Thymus (tissue), 11 donors: ENCODE data around the gene CNGB1. TPM values are rescaled to one million over a fixed set of nuclear protein-coding genes. Genes with fewer than 3 reads are reported as not detected.

Source experiments
- DNase-seq, 9 donors: peaks; one replicate each; pipeline ENCODE4 v3.0.0-alpha.2; 2013; ENCODE audit warnings: low spot score in 9 of 9, low read depth in 6 of 9, missing footprints in 1 of 9
- H3K27ac ChIP-seq, 2 donors: one replicate each; pipeline ENCODE4 v1.5.1; 2013; ENCODE audit warnings: control low read depth in 1 of 2, low read depth in 1 of 2, low read length in 1 of 2, mild to moderate bottlenecking in 1 of 2, moderate library complexity in 1 of 2
- H3K27me3 ChIP-seq, 2 donors: one replicate each; pipeline ENCODE4 v1.5.1; 2013; ENCODE audit warnings: low read length in 1 of 2; ENCODE audit not compliant: control insufficient read depth in 2 of 2, insufficient read depth in 1 of 2
- H3K36me3 ChIP-seq, 2 donors: one replicate each; pipeline ENCODE4 v1.5.1; 2013; ENCODE audit warnings: low read length in 1 of 2, mild to moderate bottlenecking in 1 of 2, moderate library complexity in 1 of 2; ENCODE audit not compliant: control insufficient read depth in 2 of 2, insufficient read depth in 2 of 2
- H3K4me1 ChIP-seq, 2 donors: one replicate each; pipeline ENCODE4 v1.5.1; 2013; ENCODE audit warnings: low read length in 2 of 2; ENCODE audit not compliant: control insufficient read depth in 2 of 2, insufficient read depth in 2 of 2
- H3K4me3 ChIP-seq, 2 donors: one replicate each; pipeline ENCODE4 v1.5.1; 2013; ENCODE audit warnings: low read length in 2 of 2, control low read depth in 1 of 2, mild to moderate bottlenecking in 1 of 2
- H3K9me3 ChIP-seq, 2 donors: one replicate each; pipeline ENCODE4 v1.5.1; 2013; ENCODE audit warnings: low read length in 1 of 2, mild to moderate bottlenecking in 1 of 2; ENCODE audit not compliant: control insufficient read depth in 2 of 2, insufficient read depth in 1 of 2
- WGBS: extraction: QIAGEN DNeasy Blood & Tissue Kit; methylation state at CpG from one replicate; pipeline ENCODE4 v1.1.7; 2013; 5-methylcytosine and 5-hydroxymethylcytosine counted together
- polyA plus RNA-seq: library from polyadenylated mRNA; stranded (reverse); fragments of 200-250 nt; gene quantifications from one replicate; pipeline ENCODE4 v1.2.3, GENCODE V29; 2013
- total RNA-seq: library from RNA; stranded (reverse); fragments of 120-200 nt; gene quantifications from one replicate; pipeline ENCODE4 v1.2.4, GENCODE V29; 2013
- donor health status: healthy.

The CNGB1 gene
- total and polyA plus RNA-seq, 2 donors = 0.19 to 0.43 TPM

DNA sequence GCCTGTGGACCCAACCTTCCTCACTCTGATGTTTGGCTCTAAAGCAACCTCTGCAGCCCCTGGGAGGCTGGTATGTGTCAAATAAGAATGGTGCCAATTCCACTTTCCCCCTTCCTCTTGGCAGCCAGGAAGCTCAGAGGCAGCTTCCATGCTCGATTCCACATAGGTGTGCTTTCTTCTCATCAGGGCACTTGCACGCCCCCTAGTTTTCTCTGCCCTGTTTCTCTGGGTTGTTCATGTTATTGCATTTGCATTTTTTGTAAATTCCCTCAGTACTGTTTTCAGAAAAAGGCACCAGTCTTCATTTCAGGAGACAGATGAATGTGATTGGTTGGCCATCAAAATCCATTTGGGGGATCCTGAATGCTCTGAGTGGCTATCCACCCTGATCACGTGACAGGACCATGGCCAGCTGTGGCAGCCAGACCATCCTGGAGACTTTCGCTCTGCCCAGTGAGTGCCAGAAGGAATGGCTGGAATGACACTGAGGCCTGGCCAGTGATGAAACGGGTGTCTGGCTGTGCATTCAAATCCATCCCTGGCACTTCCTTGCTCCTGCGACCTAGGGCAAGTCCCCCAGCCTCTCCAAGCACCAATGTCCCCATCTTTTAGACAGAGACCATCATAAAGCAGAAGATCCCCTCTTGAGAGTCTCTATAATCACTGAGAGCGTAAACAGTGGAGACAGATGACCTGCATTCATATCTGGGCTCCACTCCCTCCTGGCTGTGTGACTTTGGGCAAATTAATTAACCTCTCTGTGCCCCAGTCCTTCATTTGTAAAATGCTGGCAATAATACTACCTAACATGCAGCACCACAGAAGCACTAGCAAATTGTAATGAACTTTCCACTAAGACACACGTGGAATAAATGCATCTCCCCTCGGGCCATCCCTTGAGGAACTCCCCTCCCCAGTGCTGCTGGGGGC lies 56.4 kb downstream of the CNGB1 start:
- H3K9me3 ChIP-seq = no peaks in the 10 kb centered on the region
- no peaks in the 10 kb centered on the region for H3K36me3 ChIP-seq
- WGBS = 91% methylated on average over 9 of the region's 9 CpGs
- DNase-seq = no peak
- no peak overlapping the region for H3K4me3 ChIP-seq
- no peaks in the 10 kb centered on the region for H3K4me1 ChIP-seq
- no peak overlapping the region for H3K27ac ChIP-seq
- peaks cover 0 to 4% of the 10 kb centered on the region in 2 donors for H3K27me3 ChIP-seq

DNA sequence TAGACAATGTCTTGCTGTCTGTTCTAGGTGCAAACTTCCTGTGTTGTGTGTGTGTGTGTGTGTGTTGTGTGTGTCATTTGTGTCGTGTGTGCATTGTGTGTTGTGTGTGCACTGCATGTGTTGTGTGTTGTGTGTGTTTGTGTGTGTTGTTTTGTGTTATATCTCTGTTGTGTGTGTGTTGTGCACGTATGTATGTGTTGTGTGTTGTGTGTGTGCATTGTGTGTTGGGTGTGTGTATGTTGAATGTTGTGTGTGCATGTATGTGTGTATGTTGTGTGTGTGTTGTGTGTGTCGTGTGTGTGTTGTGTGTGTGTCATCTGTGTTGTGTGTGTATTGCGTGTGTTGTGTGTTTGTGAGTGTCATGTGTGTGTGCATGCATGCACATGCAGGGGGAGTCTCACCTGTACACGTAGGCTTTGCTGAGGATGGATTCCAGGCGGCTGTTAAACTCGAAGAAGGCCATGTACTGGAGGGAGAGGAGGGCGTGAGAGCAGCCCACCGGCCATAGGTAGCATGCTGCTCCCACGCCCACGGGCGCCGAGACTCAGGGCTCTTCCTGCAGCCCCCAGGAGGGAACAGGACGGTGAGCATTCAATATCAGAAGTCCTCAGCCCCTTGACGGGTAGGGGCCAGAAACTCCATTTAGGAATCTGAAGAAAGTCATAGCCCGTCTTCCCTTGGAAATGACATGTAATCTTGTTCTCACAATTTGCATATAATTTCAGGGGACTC lies 58.2 kb downstream of the CNGB1 start:
- 93% methylated on average over 16 of the region's 16 CpGs for WGBS
- no peaks in the 10 kb centered on the region for H3K36me3 ChIP-seq
- H3K27me3 ChIP-seq = peaks cover 0 to 4% of the 10 kb centered on the region in 2 donors
- H3K4me1 ChIP-seq = no peaks in the 10 kb centered on the region
- no peak for DNase-seq
- H3K9me3 ChIP-seq = no peaks in the 10 kb centered on the region
- H3K4me3 ChIP-seq = no peak overlapping the region
- H3K27ac ChIP-seq = no peak overlapping the region

DNA sequence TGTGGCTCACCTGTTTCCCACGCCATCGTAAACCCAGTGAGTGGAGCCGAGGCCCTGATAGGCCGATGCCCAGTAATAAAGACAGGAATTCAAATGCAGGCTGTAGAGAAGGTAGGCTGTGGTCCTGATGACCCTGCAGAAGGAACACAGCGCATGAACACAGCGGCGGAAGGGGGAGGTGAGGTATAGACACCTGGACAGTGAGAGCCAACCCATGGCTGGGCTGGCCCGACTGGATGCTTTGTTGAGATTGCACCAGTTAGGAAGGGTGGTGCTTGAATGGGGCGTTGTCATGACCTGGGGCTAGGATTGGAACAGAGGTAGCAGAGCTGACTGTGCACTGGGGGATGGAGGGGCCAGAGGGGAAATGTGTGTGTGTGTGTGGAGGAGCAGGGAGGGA lies 59.2 kb downstream of the CNGB1 start:
- H3K27ac ChIP-seq = no peak overlapping the region
- no peaks in the 10 kb centered on the region for H3K4me1 ChIP-seq
- no peaks in the 10 kb centered on the region for H3K36me3 ChIP-seq
- no peaks in the 10 kb centered on the region for H3K9me3 ChIP-seq
- H3K4me3 ChIP-seq = no peak overlapping the region
- H3K27me3 ChIP-seq = peaks cover 0 to 6% of the 10 kb centered on the region in 2 donors
- WGBS = 97% methylated on average over 9 of the region's 9 CpGs
- no peak for DNase-seq

DNA sequence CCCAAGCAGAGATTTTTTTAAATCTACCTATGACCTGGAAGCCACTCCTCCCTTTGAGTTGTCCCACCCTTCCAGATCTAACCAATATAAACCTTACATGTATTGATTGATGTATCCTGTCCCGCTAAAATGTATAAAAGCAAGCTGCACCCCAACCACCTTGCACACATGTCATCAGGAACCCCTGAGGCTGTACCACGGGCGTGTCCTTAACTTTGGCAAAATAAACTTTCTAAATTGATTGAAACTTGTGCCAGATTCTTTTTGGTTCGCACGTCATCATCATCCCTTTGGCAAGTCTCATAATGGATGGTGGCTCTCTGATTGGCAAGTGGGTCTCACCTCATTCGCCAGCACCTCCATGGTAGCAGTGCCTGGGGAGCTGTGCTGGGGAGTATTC lies 60.2 kb downstream of the CNGB1 start:
- no peak overlapping the region for H3K27ac ChIP-seq
- WGBS = 94% methylated on average over 6 of the region's 6 CpGs
- no peak overlapping the region for H3K4me3 ChIP-seq
- DNase-seq = no peak
- no peaks in the 10 kb centered on the region for H3K9me3 ChIP-seq
- peaks cover 0 to 16% of the 10 kb centered on the region in 2 donors for H3K27me3 ChIP-seq
- H3K36me3 ChIP-seq = no peaks in the 10 kb centered on the region
- no peaks in the 10 kb centered on the region for H3K4me1 ChIP-seq

DNA sequence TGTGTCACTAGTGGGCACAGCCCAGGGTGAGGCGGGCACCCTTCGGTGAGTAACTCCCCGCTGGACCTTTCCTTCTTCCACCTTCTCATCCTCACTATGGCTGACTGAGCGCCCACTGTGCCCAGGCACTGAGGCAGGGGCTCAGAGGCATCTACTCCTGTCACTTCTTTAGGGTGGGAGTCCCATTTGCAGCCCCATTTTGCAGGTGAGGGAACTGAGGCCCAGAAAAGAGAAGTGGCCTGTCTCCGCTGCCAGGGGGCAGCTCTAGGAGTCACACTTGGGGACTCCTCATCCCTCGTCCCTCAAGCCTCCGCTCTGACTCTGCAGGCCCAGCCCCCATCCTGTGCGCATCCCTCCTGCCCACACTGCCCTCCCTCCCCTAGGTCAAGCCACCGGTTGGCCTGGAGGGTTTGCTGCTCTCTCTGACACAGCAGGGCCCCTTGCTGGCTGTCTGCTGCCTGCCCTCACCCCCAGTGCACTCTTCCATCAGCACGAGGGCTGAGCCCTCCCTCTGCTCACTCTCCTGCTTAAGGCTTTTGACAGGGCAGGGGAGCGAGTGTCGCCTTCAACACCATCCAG lies 62.4 kb downstream of the CNGB1 start:
- H3K36me3 ChIP-seq = no peaks in the 10 kb centered on the region
- no peak overlapping the region for H3K4me3 ChIP-seq
- peaks cover 0 to 14% of the 10 kb centered on the region in 2 donors for H3K27me3 ChIP-seq
- H3K4me1 ChIP-seq = no peaks in the 10 kb centered on the region
- no peak for DNase-seq
- 83% methylated on average over 12 of the region's 12 CpGs for WGBS
- H3K27ac ChIP-seq = no peak overlapping the region
- no peaks in the 10 kb centered on the region for H3K9me3 ChIP-seq

DNA sequence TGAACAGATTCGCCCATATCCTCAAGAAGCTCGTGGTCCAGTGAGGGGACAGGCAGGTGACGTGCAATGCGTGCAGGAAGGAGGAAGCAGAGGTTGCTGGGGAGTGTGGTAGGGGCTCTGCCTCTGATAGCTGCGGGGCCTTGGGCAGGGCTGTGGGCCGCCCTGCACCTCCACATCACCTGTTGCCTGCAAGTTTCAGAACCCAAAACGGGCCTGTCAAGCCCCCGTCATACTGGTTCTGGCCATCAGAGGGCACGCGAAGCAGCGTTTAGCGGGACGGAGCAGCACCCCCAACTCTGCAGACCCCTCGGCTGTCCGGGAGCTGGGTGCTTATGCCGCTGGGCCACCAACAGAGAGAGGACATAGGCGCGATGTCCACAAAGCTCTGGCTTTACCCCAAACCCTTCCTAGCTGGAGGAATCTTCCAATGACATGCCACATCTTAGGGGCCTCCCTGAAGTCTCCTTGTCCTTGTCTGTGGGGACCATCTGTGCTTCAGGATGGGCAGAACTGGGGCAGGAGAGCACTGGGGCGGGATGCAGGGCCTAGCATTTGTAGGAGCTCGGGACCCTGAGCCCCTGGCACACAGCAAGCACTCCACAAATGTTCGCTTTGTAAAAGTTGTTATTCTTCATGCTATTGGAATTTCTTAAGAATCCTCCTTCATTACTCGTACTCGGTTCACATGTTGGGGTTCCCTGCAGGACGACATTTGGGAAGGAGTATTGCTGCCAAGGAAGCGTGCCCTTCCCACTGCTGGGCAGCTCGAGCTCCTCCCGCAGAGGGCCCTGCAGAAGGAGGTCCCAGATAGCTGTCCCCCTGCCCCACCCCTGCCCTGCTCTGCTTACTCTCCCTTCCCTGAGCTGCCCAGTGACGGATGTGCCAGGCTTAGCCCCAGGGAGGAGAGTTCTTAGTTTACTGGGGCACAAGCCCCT lies 64.3 kb downstream of the CNGB1 start:
- peak in 1 of 9 donors; percentile 15 for DNase-seq
- no peak overlapping the region for H3K4me3 ChIP-seq
- no peaks in the 10 kb centered on the region for H3K9me3 ChIP-seq
- no peaks in the 10 kb centered on the region for H3K4me1 ChIP-seq
- no peak overlapping the region for H3K27ac ChIP-seq
- 42% methylated on average over 28 of the region's 28 CpGs for WGBS
- peaks cover 0 to 13% of the 10 kb centered on the region in 2 donors for H3K27me3 ChIP-seq
- H3K36me3 ChIP-seq = no peaks in the 10 kb centered on the region

DNA sequence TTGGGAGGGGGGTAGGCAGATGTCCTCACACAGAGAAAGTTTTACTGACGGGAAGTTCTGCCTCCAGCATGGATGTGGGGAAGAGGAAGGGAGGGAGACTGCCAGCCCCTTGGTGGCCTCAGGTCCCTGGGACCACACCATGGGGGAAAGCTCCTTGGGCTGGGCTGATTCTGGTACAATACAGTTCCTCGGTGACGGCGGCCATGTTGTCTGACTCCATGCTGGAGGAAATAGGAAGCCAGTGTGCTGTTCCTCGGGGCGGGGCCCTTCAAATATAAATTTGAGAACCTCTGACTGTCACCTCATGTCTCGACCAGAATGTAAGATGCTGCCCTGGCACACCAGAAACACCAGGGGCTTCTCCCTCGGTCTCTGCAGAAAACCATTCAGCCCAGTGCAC lies 66.8 kb downstream of the CNGB1 start:
- WGBS = 68% methylated on average over 8 of the region's 8 CpGs
- Histone ChIP-seq H3K9me3 (no peaks in the 10 kb centered on the region), H3K4me1 (no peaks in the 10 kb centered on the region), H3K27ac (no peak overlapping the region), H3K27me3 (peaks cover 0 to 16% of the 10 kb centered on the region in 2 donors), H3K4me3 (no peak overlapping the region), H3K36me3 (no peaks in the 10 kb centered on the region)
- no peak for DNase-seq

DNA sequence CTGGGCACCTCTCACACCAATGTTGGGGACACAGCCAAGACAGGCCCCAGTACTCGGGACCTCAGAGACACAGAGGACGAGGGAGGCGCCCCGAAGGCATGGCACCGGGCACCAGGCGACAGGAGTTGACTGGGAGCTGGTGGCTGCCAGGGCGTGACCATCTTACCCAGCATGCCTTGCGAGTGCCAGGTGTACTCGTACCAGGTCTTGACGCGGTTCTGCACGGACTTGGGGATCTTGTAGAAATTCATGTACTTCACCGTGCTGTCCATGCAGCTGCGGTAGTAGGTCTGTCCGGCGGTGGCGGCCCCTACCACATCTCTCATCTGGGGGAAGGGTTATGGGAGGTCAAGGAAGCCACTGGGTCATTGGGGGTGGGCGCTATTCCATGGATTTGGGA lies 67.3 kb downstream of the CNGB1 start:
- Histone ChIP-seq H3K27me3 (peaks cover 0 to 16% of the 10 kb centered on the region in 2 donors), H3K27ac (no peak overlapping the region), H3K36me3 (no peaks in the 10 kb centered on the region), H3K4me3 (no peak overlapping the region), H3K9me3 (no peaks in the 10 kb centered on the region), H3K4me1 (no peaks in the 10 kb centered on the region)
- WGBS = 93% methylated on average over 18 of the region's 18 CpGs
- DNase-seq = no peak
